Fibroblast of pulmonary artery (primary cell): ENCODE measurements around the gene THSD7A.

Experiments
- DNase-seq: peaks from one replicate; pipeline ENCODE4 v3.0.0-alpha.2; 2010; ENCODE audit warnings: low read depth
- H3K4me3 ChIP-seq: replicated peaks from 2 replicates; pipeline ENCODE4 v1.5.1; 2011; ENCODE audit warnings: low read depth, mild to moderate bottlenecking, control low read depth, low read length, moderate library complexity
- CTCF ChIP-seq: IDR thresholded peaks from 2 replicates; pipeline ENCODE4 v1.5.1; 2011; ENCODE audit warnings: mild to moderate bottlenecking, control low read depth, low read length, inconsistent platforms; ENCODE audit errors: missing control alignments

Gene THSD7A

GRCh38 chr7:11471255-11471654, 360.7 kb downstream of the THSD7A start:
- TF ChIP-seq CTCF: no peak
- DNase-seq: no peak
- no peak overlapping the region for H3K4me3 ChIP-seq

GRCh38 chr7:11469028-11469745, 362.8 kb downstream of the THSD7A start:
- TF ChIP-seq CTCF: no peak
- peak; percentile 42 for DNase-seq
- no peak overlapping the region for H3K4me3 ChIP-seq

GRCh38 chr7:11466517-11467105, 365.4 kb downstream of the THSD7A start:
- no peak for DNase-seq
- H3K4me3 ChIP-seq: no peak overlapping the region
- no peak for TF ChIP-seq CTCF

GRCh38 chr7:11464624-11465023, 367.4 kb downstream of the THSD7A start:
- no peak for DNase-seq
- no peak for TF ChIP-seq CTCF
- no peak overlapping the region for H3K4me3 ChIP-seq

- TF ChIP-seq CTCF: no peak
- DNase-seq: no peak
- H3K4me3 ChIP-seq: no peak overlapping the region
Observed at GRCh38 chr7:11461946-11462345, 370.1 kb downstream of the THSD7A start.

- peak; percentile 95 for DNase-seq
- no peak for TF ChIP-seq CTCF
- H3K4me3 ChIP-seq: no peak overlapping the region
Observed at GRCh38 chr7:11458736-11459483, 373.1 kb downstream of the THSD7A start.

GRCh38 chr7:11457419-11457818, 374.6 kb downstream of the THSD7A start:
- no peak for DNase-seq
- TF ChIP-seq CTCF: no peak
- no peak overlapping the region for H3K4me3 ChIP-seq
